CD1c-positive myeloid dendritic cell (primary cell): Measurements from ENCODE around the gene GNAS-AS1.

ENCODE experiments used
- DNase-seq: peaks from one replicate; pipeline ENCODE4 v3.0.0-alpha.2; 2016; ENCODE audit errors: extremely low spot score

The GNAS-AS1 gene

DNA sequence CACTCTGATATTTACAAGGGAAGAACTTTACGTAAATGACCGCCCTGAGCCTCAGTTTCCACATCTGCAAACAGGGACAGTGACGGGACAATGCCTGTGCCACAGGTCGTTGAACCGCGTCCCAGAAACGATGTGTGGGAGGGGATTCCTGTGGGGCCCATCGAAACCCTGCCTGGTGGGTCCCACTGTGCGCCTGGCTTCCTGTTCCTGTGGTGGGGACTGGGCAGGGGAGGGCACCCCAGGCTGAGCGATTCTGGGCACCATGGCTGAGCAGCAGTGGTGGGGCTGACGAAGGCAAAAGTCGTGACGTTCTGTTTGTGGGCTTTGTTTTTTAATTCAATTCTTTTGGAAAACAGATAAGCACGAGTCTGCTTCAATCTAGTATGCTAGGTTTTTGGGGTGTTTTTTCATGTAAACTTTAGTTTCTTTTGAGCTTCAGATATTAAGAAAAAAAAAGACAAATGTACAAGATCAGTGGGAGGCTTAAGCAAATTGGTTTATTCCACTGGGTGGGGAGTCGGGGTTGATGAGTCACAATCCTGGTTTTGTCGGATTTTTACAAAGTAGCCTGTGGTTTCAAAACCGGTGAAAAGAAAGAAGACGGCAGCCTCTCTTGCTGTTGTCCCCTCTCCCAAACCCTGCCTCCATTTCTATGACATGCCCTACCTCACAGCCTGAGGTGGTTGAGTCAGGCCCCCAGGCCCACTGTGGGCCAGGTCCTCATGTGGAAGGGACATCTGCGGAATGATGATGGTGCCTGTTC lies 40.4 kb downstream of the GNAS-AS1 start:
- no peak for DNase-seq

DNA sequence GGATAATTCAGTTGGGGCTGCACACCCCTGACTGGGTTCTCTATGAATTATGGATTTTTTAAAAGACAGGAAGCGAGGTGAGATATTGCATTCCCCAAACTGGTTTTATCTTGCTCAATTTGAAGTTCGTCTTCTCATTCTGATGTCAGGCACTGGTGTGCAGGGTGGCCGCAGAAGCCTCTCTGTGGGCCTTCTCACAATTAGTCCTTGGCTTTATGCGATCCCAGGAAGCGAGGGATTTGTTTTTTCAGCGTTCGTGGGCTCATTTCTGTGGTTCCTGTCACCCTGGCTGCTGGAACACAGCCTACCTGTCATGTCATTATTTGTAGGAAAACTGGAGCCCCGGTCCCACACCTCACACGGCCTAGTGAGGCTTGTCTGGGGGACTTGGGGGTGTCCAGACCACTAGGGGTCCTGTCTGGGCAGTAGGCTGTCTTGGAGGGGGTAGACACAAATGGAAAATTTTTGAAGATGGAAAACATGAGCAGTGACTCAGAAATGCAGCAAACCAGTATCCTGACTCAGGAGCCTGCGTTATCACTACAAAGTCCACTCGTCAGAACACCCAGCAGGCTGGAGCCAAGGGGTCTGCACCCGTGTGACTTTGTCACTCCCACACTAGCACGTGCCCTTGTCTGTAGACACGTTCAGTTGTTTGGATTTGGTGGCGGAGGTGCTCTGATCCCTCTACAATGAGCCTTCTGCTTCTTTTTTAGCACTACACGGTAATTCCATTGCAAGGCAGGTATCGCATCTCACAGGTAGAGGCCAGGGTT lies 42.2 kb downstream of the GNAS-AS1 start:
- DNase-seq, result no peak

DNA sequence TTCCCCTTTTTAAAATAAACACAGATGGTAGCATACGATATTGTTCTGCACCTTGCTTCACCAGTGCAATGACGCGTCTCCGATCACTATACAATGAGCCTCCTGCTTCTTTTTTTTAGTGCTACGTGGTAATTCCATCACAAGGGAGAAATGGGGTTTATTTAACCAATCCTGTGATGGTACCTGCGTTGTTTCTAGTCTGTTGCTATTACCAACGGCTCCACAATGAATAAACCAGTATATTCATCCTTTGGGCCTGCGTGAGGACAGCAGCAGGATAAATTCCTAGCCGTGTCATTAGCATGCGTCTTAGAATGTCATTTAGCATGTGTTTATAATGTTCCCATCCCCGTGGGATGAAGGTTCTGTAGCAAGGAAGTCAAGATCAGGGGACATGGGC lies 42.9 kb downstream of the GNAS-AS1 start:
- no peak for DNase-seq

DNA sequence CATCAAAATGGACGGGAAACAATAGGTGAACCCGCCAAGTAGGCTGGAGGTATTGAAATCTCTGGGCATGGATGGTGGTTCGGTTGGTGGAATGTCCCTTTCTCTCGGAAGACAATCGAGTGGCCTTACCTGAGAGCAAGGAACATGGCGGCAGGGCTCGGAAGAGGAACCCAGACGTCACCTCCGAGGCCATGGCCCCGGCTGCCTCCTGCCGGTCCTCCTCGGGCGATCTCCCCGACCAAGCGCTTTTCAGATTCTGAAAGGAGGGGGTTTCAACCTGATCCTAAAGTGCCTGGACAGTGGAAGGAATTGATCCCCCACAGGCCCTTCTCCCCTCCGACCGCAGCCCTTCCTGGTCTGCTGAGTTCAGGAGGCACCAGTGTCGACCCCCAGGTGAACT lies 47.2 kb downstream of the GNAS-AS1 start:
- DNase-seq, result no peak

DNA sequence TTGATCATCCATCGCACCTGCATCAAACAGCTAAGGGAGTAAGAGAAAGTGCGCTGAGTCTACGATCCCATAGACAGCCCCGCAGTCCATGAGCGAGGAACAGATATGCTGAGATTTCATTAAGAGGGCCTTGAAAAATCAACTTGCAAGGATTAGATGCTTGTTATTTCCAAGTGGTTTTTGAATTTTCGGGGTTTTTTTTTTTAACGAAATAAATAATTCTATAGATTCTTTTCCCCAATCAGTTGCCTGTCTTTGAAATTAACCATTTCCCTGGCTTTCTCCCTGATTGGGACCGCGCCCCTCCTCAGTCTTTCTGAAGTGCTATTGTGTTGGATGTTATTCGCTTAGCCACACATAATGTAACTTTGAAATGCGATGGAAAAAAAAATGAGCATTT lies 48.6 kb downstream of the GNAS-AS1 start:
- no peak for DNase-seq

DNA sequence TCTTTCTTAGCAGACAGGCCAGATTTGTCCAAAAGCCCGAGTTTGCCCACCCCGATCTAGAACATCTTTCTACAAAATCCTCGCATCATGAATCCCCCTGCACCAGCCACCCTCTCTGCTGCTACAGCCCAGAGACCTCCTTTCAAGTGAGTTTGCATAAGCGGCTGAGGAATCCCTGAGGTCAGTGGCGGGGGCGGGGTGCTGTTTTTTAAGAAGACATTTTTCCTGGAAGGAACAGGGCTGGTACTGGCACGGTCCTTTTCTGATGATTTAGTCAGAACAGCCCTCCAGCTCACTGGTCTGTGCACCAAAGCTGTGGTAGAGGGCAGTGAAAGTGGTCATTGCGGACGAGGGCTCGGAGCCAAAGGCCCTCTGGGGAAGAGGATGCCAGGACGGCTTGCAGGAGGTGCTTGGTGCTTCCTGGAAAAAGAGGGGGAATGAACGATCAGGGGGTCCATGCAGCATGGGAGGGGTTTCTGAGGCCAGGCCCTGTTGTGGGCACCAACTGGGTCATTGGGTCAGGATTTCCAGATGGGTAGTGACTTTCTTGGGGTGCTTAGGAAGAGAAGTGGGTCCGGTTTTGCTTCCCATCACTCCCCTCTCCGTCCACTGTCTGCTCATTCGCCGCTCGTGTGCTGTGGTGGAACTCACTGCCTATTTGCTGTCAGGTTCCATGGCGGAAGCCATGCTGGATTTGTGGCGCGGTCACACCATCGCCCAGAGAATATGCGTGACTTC lies 50.4 kb downstream of the GNAS-AS1 start:
- DNase-seq, result no peak

DNA sequence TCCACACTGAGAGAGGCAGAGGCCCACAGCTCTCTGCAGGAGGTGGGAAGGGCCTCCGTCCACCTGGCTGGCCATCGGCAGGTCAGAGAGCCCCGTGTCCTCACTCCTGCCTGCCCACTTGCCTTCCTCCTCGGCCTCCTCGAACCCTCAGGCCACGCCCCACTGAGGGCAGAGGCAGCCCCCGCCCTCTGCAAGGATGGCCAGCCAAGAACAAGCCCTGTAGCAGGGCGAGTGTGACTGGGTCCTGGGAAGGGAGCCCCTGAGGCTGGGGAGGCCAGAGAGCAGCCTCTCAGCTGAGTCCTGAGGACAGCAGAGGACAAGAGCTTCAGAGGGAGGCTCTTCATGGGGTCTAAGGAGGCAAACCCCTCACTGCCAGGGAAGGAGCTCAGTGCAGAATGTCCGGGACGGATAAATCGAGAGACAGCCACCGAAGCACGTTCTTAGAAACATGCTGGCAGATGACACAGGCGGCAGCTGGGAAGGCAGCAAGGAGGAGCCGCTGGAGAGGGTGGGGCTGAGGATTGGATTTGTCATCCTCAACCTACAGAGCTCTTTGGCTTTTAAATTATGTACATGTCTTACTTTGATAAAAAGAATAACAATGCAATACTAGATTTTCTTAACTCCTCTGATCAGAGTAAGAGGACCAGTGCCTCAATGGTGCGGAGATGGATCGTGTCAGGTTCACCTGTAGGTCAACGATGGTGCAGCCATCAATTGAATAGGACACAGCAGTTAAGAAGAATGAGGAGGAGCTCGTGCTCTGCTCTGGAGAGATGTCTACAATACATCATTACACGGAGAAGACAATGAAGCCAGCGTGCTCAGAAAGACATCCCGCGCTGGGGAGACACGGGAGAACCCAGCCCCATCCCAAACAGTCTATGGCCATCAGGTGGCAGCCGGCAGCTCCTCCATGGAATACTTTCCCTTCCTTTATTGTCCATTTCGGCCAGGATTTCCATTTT lies 53.0 kb downstream of the GNAS-AS1 start:
- DNase-seq, result no peak

DNA sequence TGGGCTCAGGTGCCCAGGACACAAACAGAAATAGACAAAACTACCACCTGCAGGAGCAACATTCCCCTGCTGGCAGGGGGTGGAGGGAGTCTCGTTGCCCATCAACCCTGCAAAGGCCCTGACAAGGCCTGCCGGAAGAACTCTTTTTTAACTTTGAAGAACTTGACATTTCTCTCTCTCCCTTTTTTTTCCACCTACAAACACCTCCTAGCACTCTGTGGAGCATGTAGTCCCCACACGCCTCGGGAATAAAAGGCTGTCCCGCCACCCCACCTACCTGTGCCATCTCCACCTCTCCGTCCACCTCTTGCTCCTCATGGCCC lies 54.8 kb downstream of the GNAS-AS1 start:
- DNase-seq, result no peak

DNA sequence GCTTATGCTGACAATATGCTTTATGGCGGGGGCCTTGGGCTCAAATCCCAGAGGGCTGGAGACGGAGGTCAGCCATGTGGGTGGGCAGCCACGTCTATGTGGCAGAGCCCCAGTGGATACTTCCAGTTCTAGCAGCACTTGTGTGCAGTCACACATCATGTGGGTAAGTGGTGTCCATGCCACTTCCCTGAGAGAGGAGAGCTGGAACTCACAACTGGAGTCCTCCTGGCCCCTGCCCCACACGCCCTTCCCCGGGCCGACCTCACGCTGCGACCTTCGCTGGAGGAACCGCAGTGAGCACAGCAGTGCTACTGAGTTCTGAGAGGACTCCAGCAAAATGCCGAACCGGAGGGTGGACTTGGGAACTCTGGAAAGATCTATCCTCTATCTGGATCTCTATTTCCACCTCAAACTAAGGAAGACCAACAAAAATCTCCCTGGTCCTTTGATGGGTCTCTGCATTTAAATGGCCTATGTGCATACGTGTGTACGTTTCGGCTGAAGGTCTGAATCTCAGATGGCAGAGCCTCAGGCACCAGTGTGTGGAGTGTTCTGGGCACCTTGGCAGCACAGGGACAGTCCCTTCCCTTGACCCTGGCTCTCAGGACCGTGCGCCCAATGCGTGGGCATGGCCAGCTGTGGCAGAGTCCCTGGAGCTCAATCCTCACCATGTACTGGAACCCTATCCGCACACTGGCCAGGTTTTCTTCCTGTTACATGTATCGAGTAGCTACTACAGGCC lies 55.4 kb downstream of the GNAS-AS1 start:
- DNase-seq, result no peak

DNA sequence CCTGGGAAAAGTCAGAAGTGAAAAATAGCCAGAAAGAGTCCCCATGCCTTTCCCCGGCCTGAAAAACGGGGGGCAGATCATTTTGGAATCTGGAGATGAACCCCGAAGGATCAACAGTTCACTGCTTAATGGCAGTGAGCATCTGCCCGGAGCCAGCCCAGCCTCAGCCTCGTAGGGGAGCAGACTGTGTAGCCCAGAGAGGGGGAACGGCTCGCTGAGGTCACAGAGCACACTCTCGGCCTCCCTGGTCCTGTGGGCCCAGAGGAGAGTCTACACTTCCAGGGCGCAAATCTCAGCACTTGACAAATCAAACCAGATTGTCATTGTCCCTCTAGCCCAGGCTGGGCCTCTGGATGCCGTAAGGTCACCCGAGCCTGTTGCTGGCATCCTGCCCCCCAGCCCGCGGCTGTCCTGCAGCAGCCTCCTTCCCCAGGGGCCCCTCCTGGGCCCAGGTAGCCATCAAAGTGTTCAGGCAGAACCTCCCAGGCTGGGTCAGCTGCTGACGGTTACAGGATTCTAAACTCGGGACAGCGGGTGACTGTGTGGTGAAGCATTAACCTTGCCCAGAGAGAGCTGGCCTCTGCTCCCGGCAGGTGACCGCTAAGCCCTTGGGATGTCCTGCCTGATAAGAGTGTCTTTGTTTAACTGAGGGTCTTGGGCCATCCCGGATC lies 56.1 kb downstream of the GNAS-AS1 start:
- no peak for DNase-seq

DNA sequence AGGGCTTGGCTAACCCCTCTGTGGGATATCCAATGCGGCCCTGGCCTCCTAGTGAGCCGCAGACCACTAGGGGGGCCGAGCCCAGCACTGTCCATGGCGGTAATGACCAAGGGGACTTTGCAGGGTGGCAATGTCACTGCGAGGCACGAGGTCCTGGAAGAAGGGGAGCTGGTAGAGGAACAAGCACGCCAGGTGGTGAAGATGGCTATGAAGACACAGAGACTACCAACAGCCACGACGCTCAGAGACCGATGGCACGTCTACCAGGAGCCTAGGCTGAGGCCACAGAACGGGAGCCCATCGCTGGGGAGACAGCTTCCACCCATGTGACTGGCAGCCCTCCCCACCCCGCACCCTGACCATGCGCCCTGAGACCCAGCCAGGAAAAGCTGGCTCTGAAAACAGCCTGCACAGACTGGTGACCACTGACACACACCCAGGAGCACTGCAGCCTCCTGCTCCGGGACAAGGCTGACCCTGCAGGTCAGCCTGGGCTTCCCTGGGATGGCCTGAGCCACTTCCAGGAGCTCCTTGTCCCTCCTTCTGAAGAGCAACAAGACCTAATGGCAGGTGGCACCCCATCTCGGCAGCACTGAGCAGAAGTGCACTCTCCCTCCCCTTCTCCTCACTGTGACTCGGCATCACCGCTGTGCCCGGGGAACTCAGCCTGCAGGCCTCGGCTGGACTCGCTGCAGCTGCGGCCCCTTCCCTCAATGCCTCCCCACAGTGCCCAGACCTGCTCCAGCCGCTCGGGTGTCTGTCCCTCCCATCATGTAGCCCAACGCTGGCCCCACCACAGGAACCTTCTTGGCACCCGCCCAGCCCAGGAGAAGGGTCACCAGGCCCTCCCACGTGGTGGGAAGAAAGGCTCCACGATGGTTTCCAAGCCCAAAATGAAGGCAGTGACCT lies 56.9 kb downstream of the GNAS-AS1 start:
- DNase-seq, result no peak

DNA sequence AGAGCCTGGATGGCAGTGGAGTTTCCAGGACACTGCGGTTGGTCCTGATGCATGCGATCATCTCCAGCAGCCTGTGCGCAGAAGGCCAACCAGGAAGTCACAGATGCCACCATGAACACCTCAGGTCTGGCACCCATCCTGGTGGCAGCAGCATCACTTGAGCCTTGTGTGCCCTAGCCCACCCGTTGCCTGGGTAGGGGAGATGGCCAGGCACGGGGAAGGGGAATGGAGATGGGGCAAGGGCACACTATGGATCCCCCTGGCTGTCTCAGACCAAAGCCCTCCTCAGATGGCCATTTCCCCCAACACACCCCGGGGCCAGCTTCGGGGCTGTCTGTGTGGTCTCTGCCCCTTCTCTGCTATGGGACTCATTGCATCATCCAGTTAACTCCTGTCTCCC lies 58.3 kb downstream of the GNAS-AS1 start:
- no peak for DNase-seq

DNA sequence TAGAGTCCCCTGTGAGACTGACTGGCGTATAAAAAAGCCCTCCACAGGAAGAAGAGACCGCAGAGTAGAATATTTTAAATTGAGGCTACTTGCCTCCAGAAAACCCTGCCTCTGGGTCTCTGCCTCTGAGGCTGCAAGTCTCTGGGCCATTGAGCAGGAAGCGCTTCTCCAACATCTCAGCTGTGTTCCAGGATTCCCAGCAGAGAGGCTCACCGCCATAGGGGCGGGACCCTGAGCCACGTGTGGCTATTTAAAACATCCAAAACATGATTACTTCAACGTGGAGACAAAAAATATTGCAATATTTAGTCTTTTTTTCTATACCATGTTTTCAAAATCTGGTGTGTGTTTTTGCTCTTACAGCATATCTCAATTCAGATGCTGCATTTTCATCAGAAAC lies 59.4 kb downstream of the GNAS-AS1 start:
- no peak for DNase-seq

DNA sequence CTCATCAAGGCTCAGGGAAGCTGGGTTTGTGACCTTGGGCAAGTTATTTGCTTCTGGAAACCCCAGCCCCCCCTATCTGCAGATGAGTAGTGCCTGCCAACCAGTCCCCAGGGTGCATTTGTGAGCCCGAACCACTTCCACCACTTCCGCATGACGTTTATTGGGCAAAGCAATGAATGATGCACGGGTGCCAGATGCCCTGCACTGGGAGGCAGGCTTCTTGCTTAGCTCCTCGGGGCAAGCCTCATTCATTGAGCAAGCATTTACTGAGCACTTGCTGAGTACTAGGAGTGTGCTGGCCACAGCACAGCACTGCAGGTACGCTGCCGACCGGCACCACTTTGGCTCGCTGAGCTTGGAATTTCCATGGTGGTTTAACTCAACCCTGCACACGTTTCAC lies 60.2 kb downstream of the GNAS-AS1 start:
- DNase-seq, result no peak

DNA sequence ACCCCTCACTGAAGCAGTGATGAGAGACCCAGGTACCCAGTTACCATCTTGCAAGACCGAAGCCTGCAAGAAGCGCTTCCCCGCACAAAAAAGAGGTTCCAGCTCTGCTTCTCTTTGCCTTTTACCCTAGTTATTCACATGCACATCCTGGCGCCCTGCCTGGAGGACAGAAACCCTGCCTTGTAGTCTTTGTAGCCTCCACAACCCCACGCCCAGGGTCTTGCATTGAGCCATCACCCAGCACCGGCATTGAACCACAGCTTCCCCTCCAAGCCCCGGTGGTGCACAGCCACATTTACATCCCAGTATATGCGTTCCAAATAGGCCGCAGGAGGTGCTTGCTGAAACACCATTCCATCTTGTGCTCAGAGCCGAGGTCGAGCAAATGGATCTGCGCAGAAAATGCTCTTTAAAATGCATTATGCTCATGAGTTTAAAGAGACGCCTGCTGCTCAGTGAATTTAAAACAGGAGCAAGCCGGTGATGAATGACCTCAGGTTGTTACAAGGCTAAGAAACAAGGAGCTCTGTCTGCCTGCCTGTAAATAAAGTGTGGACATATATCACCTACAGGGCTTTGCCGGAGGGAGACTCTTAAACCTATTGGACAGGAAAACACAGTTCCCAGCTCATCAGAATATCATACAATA lies 61.7 kb downstream of the GNAS-AS1 start:
- no peak for DNase-seq

DNA sequence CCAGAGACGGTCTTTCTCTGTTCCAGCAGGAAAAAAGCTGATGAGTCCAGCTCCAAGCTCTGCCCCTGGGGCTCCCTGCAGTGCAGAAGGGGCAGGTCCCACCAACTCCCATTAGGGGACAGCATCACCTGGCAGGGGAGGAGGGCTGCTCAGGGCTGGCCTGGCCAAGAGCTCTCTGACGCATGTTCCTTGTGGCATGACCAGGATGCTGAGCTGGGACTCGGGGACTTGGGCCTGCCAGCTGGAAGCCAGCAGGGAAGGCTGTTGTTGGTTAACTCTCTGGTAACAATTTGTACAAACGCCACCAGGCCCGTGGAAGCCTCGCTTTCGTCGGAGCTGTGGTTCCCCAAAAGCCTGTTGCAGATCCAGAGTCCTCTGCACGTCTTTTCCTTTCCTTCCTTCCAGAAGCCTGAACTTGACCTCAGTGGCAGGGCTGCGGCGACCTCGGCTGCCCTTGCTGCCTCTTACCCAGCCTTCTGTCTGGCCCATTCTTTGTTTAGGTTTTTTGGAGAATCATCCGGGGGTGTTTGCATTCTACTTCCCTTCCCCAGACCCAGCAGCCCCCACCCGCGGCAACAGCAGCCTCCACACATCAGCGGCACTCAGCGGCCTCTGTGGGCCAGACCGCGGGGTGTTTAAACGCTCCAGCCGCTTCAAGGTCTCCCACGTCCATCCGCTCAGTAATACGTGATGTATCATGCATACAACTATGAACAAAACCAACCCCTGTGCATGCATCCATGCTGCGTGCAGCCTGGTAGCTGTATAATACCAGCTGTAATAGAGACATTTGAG lies 63.3 kb downstream of the GNAS-AS1 start:
- no peak for DNase-seq

DNA sequence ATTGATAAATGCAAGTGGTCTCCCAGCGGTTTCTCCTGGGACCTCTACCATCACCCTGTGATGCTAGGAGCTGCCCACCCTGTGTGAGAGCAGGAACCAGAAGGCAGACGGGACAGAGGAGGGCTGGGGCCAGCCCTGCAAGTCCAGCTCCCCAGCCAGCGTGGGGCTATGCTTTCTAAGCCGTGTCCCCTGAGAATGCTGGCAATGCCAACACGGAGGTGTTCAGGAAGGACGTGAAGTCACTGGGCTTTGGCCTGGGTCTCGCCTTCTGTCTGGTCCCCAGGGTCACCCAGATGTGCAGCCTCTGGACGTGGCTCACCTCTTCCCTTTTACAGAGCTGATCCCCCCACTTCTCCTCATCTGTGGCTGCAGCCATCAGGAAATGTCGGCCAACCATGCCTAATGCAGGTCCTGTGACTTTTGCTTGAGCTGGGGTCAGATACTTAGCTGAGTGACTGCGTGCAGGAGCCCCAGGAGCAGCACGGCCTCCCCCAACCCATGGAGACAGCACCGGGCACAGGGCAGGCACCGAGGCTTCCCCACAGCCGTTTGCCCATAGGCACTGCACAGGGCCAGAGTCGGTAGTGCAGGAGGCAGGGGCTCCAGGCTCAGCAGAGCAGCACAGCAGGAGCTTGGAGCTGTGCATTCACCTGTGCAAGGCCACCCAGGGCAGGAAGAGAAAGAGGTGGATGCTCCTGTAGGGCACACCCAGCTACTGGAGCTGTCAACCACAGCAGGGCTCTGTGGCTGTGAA lies 66.2 kb downstream of the GNAS-AS1 start:
- no peak for DNase-seq
